Fibroblast of skin of right quadriceps (primary cell): ENCODE data around the gene PRPF40B.

ENCODE experiments used
- DNase-seq: peaks from one replicate; pipeline ENCODE4 v3.0.0-alpha.2; 2013

The PRPF40B gene

GRCh38 chr12:49689785-49690184, 66.4 kb downstream of the PRPF40B start:
- DNase-seq, result no peak

GRCh38 chr12:49692851-49693250, 69.5 kb downstream of the PRPF40B start:
- no peak for DNase-seq

GRCh38 chr12:49693931-49694444, 70.6 kb downstream of the PRPF40B start:
- DNase-seq, result peak; percentile 40
